Measurements from ENCODE around the gene TESMIN. TPM values are rescaled to one million over a fixed set of nuclear protein-coding genes. Genes with fewer than 3 reads are reported as not detected.
A peak's percentile ranks its signal among the peaks of the same experiment; 100 is the strongest.

The TESMIN gene
- polyA plus RNA-seq, 4 donors, result 15.2 to 23.3 (median 17.9) TPM

DNA sequence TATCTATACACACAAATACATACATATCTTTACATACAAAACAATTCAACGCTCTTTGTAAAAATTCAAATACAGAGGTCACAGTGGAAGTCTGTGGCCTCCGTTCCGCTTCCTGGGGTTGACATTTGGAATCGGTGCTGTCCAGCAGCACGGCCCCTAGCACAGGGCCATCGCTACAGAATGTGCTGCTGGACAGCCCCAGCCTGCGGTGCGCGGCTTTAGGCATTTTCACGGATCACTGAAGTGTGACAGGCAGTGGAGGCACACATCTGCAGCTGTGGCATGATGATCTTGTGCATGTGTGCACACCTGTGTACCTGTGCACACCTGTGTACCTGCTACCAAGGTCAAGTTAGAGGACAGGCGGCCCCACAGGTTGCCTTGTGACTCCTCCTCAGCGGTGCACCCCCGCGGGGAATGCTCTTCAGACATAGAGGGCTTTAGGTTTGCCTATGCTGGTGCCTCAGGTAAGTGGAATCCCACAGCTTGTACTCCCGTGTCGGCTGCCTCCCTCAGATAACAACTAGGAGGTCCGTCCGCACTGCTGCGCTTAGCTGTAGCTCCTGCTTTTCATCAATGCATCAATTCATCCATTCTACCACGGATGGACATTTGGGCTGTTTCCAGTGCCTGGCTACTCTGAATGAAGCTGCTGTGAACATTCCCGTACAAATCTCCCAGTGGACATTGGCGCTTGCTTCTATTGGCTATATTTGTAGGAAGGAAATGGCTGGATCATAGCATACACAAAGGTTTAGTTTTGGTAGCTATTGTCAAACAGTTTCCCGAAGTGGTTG is 37.1 kb downstream of the TESMIN start:
- peak in 3 of 4 donors; percentile 13 to 31 (median 14) for DNase-seq (ENCODE audit: low read depth in 4 of 4, low spot score in 2 of 4)

DNA sequence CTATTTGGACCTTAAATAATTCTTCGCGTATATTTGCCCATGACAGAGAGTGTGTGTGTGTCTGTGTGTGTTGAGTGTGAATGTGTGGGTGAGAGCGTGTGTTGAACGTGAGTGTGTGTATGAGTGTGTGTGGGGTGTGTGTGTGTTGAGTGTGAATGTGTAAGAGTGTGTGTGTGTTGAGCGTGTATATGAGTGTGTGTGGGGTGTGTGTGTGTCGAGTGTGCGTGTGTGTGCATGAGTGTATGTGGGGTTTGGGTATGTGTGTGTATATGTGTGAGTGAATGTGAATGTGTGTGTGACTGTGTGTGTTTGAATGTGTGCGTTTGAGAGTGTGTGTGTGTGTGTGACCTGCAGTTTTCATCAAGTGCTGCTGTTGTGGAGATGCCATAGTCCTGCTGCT is 40.2 kb downstream of the TESMIN start:
- DNase-seq (ENCODE audit: low read depth in 4 of 4, low spot score in 2 of 4), result no peak

DNA sequence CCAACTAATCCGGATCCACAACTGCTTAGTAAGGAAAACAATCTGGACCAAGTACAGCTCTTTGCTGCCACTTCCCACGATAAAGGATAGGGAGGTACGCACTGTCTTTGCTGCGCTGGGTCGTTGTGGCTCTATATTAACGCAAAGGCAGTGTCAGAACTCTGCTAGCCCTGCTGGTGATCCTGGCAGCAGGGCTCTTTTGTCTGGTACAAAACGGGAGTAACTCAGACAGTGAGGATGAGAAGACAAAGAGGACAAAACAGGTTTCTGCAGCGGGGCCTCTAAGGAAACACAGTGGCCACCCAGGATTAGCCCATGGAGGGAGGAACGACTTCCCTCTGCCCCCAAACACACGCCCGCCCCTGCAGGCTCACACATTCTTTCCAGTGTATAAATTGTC is 40.9 kb downstream of the TESMIN start:
- DNase-seq (ENCODE audit: low read depth in 4 of 4, low spot score in 2 of 4), result no peak

DNA sequence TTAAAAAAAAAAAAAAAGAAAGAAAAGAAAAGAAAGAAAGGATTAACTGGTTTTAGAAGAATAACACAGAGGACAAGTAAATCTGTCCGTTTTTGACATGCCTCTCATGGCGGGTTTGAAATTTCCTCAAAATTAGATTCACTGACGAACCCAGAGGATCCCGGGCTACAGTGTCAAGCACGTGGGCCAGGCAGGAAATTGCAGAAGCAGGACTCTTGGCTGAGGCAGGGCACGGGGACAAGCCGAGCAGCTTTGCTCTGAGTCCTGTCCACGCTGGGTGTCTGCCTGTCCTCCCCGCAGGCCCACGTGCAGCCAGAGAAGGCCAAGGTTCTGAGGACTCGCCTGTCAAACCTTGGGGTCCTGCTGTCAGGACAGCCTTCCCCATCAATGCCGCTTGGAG is 42.3 kb downstream of the TESMIN start:
- DNase-seq (ENCODE audit: low read depth in 4 of 4, low spot score in 2 of 4), result no peak

DNA sequence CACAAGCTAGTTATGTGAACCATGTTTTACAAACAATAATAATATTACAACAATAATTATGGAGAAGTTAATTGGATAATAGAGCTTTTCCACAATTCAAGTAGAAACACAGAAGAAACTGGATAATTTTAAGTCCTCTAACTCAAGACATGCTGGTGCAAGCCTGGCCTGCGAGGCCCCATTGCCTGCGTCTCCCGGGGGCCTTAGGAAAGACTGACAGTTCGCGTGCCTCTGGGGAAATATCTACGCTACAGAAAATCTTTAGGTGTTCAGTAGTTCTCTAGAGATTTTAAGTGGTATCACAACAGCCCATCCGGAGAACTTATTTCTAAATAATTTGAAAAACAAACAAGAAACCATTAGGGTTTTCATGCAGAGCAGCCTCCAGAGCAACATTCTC is 43.8 kb downstream of the TESMIN start:
- no peak for DNase-seq (ENCODE audit: low read depth in 4 of 4, low spot score in 2 of 4)

DNA sequence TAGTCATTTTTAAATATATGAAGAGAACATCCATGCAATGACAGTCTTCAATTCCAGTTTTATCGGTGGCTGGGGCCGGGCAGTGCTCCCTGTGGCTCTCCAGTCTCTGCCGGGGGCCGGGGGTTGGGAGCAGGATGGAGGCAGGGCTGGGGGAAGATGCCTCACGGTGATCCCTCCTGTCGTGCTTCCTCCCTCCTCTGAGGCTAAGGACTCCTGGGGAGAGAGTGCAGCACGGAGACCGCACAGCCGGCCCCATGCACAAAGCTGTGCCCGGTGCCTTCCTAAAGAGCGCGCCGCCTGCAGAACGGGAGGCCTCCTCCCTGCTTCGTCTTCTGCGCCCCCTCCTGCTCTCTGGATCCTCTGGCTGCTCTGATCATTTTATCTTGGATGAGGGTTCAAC is 46.4 kb downstream of the TESMIN start:
- DNase-seq (ENCODE audit: low read depth in 4 of 4, low spot score in 2 of 4), result no peak

DNA sequence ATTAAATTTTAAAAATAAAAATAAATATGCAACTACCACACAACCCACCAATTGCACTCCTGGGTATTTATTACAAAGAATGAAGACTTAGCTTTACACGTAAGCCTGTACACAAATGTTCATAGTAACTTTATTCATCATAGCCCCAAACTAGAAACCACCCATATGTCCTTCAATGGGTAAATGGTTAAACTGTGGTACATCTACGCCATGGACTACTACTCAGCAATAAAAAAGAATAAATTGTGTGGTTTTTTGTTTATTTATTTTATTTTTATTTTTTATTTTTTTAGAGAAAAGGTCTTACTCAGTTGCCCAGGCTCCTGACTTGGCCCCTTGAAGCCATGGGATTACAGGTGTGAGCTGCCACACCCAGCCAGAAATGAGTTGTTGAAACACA is 52.3 kb downstream of the TESMIN start:
- DNase-seq (ENCODE audit: low read depth in 4 of 4, low spot score in 2 of 4), result no peak

DNA sequence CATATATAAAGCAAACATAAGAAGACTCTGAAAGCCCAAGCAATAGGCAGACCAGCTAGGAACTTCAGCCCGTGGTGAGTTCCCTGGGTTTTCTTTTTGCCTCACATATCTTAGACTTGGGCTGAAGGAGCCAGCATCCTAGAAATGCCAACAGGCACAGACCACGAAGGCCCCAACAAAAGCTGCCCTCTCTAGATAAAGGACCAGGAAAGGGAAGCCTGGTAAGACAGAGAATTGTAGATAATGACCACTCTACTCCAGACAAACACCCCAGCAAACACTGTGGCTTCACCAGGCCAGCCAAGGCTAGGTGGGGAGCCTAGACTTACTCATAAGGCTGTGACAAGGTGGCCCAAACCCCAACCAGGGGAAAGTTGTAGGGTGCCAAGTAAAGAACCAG is 55.8 kb downstream of the TESMIN start:
- no peak for DNase-seq (ENCODE audit: low read depth in 4 of 4, low spot score in 2 of 4)

DNA sequence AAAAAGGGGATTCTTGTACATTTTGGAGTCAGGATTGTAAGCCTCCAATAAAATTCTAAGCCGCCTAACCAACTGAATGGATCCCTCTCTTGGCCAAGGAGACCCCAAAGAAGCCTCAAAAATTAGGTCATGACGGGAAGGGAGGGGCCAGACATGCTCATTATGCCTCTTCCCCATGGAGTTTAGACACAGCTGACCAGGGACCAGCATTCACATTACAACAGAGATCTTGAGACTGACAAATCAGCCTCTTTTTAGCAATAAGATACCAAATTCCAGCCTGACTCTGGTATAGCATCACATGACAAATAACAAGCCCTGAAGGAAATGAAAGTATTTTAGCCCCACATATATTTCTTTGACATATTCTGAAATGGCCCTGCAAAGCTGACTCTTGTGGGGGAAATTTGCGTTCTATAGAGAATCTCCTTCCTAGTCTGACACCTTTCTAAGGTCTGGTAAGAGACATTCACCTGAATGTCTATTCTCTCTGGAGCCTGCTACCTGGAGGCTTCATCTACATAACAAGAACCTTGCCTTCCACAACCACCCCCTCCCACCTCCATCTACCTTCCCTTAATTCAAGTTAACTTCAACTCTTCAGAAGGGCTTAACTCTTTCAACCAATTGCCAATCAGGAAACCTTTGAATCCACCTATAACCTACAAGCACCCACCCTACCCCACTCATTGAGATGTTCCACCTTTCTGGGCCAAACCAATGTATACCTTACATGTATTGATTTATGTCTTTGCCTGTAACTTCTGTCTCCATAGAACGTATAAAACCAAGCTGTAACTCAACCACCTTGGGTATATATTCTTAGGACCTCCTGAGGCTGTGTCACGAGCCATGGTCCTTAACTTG is 56.7 kb downstream of the TESMIN start:
- no peak for DNase-seq (ENCODE audit: low read depth in 4 of 4, low spot score in 2 of 4)

DNA sequence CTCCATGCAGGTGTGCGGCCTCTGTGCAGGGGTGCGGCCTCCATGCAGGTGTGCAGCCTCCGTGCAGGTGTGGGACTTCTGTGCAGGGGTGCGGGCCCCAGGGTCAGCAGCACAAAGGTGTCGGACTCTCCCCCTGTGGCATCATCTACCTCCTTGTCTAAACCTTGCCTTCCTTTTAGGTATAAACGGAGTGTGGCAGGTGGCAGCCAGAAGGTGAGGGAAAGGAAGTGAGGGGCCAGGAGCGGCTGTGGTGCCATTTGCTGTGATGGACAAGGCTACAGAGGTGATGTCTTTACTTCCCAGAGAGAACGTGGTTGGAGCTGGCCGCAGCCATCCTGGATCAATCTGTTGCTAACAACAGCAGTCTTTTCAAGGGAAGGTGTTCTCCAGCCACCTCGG is 57.8 kb downstream of the TESMIN start:
- DNase-seq (ENCODE audit: low read depth in 4 of 4, low spot score in 2 of 4), result no peak

DNA sequence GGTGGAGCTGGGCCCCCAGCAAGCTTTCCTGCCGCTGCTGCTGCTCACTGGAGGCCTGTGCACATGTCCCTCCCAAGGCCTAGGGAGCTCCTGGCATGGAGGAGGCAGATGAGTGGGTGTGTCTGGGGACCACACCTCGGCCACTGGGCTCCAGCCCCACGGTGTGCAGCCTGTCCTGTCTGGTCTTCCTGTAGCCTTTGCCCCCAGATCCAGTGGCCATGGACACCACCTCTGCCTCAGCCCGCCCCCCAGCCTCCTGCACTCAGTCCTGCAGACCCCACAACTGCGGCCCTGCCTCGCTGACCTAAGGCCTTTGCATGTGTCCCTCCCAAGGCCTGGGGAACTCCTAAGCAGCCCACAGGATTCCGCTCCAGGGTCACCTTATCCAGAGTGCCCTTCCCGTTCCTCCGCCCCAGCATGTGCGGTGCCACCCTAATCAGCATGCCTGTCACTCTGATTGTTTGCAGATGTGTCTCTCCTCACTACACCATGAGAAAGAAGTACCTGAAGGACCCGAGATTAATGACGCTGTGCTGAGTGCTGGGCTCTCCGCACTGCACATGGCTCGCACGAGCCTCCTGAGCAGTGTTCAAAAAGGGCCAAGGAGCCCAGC is 58.3 kb downstream of the TESMIN start:
- no peak for DNase-seq (ENCODE audit: low read depth in 4 of 4, low spot score in 2 of 4)

DNA sequence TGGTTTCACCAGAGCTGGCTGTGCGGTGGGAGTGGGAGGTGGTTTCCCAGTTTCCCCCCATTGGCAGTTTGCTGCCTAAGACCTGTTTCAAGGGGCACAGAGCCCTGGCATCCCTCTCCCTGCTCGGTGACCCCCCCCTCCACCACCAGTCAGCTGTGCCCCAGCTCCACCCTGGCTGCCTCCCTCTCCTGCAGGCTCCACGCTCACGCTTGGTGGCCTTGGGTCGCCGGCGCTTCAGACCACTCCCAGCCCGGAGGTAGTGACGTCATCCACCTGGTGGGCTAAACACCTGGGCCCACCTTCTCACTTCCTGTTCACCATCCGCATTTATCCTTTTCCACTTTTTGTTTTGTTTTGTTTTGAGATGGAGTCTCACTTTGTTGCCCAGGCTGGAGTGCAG is 59.2 kb downstream of the TESMIN start:
- DNase-seq (ENCODE audit: low read depth in 4 of 4, low spot score in 2 of 4), result no peak

DNA sequence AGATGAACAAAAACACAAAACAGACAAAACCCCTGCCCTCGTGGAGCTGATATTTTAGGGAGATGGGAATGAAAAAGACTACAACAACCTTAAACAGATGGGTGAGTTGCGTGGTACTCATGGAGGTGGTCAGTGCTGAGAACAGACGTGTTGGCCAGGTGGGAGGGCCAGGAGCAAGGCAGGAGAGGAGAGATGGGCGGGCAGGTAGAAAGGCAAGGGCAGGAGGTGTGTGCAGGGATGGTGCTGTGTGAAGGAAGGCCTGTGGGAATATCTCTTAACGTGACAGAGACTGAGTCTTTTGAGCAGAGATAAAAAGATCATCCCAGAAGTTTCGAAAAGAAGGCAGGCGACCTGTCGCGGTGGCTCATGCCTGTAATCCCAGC is 59.9 kb downstream of the TESMIN start:
- no peak for DNase-seq (ENCODE audit: low read depth in 4 of 4, low spot score in 2 of 4)

DNA sequence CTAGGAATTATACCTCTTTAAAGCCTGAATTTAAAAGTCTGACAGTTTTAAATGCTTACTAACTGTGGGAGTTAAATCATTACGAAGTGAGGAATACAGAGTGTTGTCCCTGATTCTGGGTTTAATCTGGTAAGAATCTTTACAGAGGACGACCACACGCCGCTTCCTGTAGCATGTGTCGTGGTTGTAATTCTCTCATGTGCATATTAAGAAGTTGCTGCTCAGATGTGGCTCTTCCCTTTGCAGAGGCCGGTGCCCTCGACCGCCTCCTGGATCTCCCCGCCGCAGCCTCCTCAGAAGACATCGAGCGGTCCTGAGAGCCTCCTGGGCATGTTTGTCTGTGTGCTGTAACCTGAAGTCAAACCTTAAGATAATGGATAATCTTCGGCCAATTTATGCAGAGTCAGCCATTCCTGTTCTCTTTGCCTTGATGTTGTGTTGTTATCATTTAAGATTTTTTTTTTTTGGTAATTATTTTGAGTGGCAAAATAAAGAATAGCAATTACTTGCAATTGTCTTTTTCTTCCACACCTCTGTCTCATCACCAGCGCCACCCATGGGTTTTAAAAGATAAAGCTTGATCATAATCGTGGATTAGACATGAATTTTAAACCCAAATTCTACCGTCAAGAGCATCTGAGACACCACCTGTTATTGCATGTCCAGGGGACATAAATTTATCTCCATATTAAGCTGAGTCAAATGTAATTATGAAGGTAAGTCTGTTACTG is 60.5 kb downstream of the TESMIN start:
- DNase-seq (ENCODE audit: low read depth in 4 of 4, low spot score in 2 of 4), result no peak

DNA sequence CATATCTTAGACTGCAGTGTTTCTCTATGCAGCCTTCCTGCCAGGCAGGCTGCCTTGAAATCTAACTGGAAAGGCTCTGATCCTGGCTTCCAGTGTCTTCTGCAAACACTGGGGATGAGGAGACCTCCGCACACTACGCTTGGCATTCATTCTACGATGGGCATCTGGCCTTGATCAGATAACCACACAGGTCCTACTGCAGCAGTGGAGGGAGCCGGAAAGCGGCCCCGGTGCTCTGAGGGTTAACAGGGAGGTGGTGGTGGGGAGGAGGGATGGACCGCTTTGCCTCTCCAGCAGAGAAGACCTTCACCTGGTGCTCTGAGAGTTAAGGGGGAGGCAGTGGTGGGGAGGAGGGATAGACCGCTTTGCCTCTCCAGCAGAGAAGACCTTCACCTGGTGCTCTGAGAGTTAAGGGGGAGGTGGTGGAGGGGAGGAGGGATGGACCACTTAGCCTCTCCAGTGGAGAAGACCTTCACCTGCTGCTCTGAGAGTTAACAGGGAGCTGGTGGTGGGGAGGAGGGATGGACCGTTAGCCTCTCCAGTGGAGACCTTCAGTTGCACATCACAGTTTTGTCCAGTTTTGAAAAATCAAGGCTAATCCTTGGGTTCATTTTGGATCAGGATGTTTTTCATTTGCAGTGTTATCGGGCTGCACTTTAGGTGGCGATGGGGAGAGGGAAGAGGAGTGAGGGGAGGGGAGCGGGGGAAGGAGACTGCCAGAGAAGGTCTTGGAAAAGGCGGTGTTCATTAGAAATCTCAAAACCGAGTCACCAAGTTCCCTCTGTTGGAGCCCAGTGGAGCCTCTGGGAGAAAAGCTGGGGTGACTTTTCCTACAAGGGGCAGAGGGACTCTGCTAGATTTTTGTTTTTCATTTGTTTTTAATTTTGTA is 61.3 kb downstream of the TESMIN start:
- no peak for DNase-seq (ENCODE audit: low read depth in 4 of 4, low spot score in 2 of 4)

DNA sequence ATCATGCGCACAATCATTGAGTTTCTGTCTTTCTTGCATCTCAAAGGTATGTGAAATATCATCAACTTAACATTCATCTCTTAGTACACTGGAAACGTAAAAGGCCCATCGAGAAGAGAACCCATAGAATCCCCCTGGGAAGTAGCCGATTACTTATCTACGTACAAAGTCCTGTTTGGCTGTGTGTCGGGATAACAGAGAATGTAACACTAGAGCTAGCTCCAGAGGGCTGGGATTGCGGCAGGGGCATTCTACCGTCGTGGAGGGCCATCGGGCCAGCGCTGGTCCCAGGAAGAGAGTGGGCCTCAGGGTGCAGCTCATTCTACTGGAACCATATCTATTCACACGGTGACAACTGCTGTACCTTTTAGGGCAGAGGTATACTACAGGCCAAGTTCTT is 62.4 kb downstream of the TESMIN start:
- DNase-seq (ENCODE audit: low read depth in 4 of 4, low spot score in 2 of 4), result no peak

DNA sequence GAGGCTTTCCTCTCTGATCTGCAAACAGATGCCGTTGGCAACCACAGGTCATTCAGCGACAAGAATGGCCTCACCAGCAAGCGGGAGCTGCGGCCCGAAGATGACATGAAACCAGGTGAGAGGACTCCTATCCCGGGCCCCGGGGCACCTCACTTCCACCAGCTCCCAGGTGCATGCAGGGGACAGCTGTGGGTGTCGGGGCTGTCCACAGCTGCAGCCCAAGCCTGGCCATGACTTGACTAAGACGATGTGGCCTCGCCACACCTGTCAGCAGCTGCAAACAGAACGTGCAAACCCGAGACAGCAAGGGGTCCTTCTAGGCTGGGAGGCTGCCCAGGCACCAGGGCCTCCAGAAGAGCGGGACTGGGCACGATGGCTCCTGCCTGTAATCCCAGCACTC is 63.3 kb downstream of the TESMIN start:
- no peak for DNase-seq (ENCODE audit: low read depth in 4 of 4, low spot score in 2 of 4)

DNA sequence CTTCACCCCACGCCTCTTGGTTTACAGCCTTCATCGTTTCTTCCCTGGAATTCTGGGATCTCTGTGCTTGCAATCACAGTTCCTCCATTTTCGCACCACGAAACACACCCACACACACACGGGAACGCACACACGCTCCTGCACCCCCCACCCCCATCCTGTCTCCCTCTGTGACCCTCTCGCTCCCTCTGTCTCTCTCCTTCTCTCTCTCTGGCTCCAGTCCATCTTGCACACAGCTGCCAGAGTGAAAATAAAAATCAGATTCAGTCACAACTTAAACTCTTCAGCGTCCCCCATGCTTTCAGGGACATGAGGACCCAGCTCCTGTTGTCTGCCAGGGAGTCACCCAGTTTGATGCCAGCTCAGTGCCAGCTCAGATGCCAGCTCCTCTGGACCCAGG is 64.0 kb downstream of the TESMIN start:
- no peak for DNase-seq (ENCODE audit: low read depth in 4 of 4, low spot score in 2 of 4)

DNA sequence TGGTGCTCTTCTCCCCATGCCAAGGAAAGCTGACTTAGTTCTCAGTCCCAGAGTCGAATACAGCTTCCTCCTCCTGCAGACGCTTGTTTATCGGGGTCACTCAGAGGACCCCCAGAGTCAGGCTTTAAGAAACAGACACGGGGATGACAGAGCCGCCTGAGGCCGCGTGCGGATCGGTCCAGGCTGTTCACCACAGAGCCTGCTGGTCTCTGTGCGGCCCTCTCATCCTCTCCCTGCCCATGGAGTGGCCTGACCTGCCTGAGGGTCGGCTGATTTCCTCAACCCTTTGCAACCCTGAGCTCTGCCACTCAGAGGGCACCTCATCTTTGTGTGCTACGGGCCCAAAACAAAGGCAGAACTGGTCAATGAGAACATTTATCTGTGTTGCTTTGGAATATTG is 64.8 kb downstream of the TESMIN start:
- DNase-seq (ENCODE audit: low read depth in 4 of 4, low spot score in 2 of 4), result no peak

Data from left renal cortex interstitium (tissue), 4 donors.